H9 (cell line): ENCODE results near the gene PPP5C. TPM values are rescaled to one million over a fixed set of nuclear protein-coding genes. Genes with fewer than 3 reads are reported as not detected.

ENCODE experiments used
- DNase-seq: peaks from one replicate; pipeline ENCODE4 v3.0.0-alpha.2; 2017
- H2AFZ ChIP-seq: one replicate; pipeline ENCODE4 v1.6.1; 2013; ENCODE audit warnings: mild to moderate bottlenecking, low read length, control low read depth, moderate library complexity
- H2AK5ac ChIP-seq: 2 replicates; pipeline ENCODE4 v1.6.1; 2013; ENCODE audit warnings: low read length, control low read depth, mixed read lengths; ENCODE audit not compliant: insufficient read length
- H2BK120ac ChIP-seq: one replicate; pipeline ENCODE4 v1.6.1; 2013; ENCODE audit warnings: low read depth, mild to moderate bottlenecking, low read length, control low read depth, inconsistent platforms; ENCODE audit not compliant: poor library complexity, severe bottlenecking
- H2BK12ac ChIP-seq: 2 replicates; pipeline ENCODE4 v1.6.1; 2013; ENCODE audit warnings: low read length, control low read depth, mixed read lengths, low read depth; ENCODE audit not compliant: insufficient read length
- H2BK15ac ChIP-seq: 2 replicates; pipeline ENCODE4 v1.6.1; 2013; ENCODE audit warnings: low read depth, low read length, control low read depth
- H2BK20ac ChIP-seq: one replicate; pipeline ENCODE4 v1.6.1; 2013; ENCODE audit warnings: low read depth, mild to moderate bottlenecking, low read length, control low read depth, inconsistent platforms; ENCODE audit not compliant: poor library complexity, severe bottlenecking
- H2BK5ac ChIP-seq: 2 replicates; pipeline ENCODE4 v1.6.1; 2013; ENCODE audit warnings: low read length, control low read depth, mixed read lengths; ENCODE audit not compliant: insufficient read length
- H3K14ac ChIP-seq: 2 replicates; pipeline ENCODE4 v1.6.1; 2013; ENCODE audit warnings: low read length, control low read depth; ENCODE audit not compliant: insufficient read depth
- H3K18ac ChIP-seq: 2 replicates; pipeline ENCODE4 v1.6.1; 2013; ENCODE audit warnings: low read depth, mild to moderate bottlenecking, mixed read lengths, low read length, control low read depth; ENCODE audit not compliant: insufficient read length
- H3K23ac ChIP-seq: 2 replicates; pipeline ENCODE4 v1.6.1; 2013; ENCODE audit warnings: low read length, control low read depth, mixed read lengths, low read depth; ENCODE audit not compliant: insufficient read length
- H3K23me2 ChIP-seq: 2 replicates; pipeline ENCODE4 v1.6.1; 2013; ENCODE audit warnings: low read depth, mild to moderate bottlenecking, mixed read lengths, low read length, control low read depth; ENCODE audit not compliant: insufficient read length, poor library complexity, severe bottlenecking
- H3K27ac ChIP-seq: 2 replicates; pipeline ENCODE4 v1.5.1; 2013; ENCODE audit warnings: low read length, control low read depth, mixed read lengths, low read depth; ENCODE audit not compliant: insufficient read length
- H3K27me3 ChIP-seq: 2 replicates; pipeline ENCODE4 v1.6.1; 2013; ENCODE audit warnings: low read length, control low read depth, inconsistent platforms; ENCODE audit not compliant: insufficient read depth
- H3K4ac ChIP-seq: 2 replicates; pipeline ENCODE4 v1.6.1; 2013; ENCODE audit warnings: low read depth, mild to moderate bottlenecking, control low read depth, inconsistent platforms, low read length, moderate library complexity
- H3K4me1 ChIP-seq: 2 replicates; pipeline ENCODE4 v1.6.1; 2013; ENCODE audit warnings: low read length, control low read depth, inconsistent platforms; ENCODE audit not compliant: insufficient read depth
- H3K4me2 ChIP-seq: 2 replicates; pipeline ENCODE4 v1.6.1; 2013; ENCODE audit warnings: low read length, control low read depth, mixed read lengths; ENCODE audit not compliant: insufficient read length, insufficient read depth
- H3K56ac ChIP-seq: 2 replicates; pipeline ENCODE4 v1.6.1; 2013; ENCODE audit warnings: low read depth, mild to moderate bottlenecking, mixed read lengths, low read length, control low read depth; ENCODE audit not compliant: insufficient read length
- H3K79me1 ChIP-seq: 2 replicates; pipeline ENCODE4 v1.6.1; 2013; ENCODE audit warnings: low read depth, mild to moderate bottlenecking, moderate library complexity, low read length, control low read depth, inconsistent platforms; ENCODE audit not compliant: insufficient read depth, poor library complexity, severe bottlenecking
- H3K79me2 ChIP-seq: 2 replicates; pipeline ENCODE4 v1.6.1; 2013; ENCODE audit warnings: low read length, control low read depth, inconsistent platforms; ENCODE audit not compliant: insufficient read depth
- H3K9ac ChIP-seq: 2 replicates; pipeline ENCODE4 v1.6.1; 2013; ENCODE audit warnings: low read length, control low read depth, mixed read lengths; ENCODE audit not compliant: insufficient read length; ENCODE audit errors: extremely low read depth
- H3K9me3 ChIP-seq: one replicate; pipeline ENCODE4 v1.6.1; 2013; ENCODE audit warnings: low read depth, low read length, inconsistent platforms; ENCODE audit not compliant: control insufficient read depth
- H3T11ph ChIP-seq: one replicate; pipeline ENCODE4 v1.6.1; 2013; ENCODE audit warnings: mild to moderate bottlenecking, low read length, control low read depth, inconsistent platforms
- H4K20me1 ChIP-seq: one replicate; pipeline ENCODE4 v1.6.1; 2013; ENCODE audit not compliant: control insufficient read depth, insufficient read length, insufficient read depth
- H4K5ac ChIP-seq: 2 replicates; pipeline ENCODE4 v1.6.1; 2013; ENCODE audit warnings: low read depth, mild to moderate bottlenecking, mixed read lengths, low read length, control low read depth; ENCODE audit not compliant: insufficient read length
- H4K8ac ChIP-seq: replicated peaks from 2 replicates; pipeline ENCODE4 v1.6.1; 2013; ENCODE audit warnings: low read length, control low read depth, mixed read lengths, low read depth; ENCODE audit not compliant: insufficient read length
- H4K91ac ChIP-seq: 2 replicates; pipeline ENCODE4 v1.6.1; 2013; ENCODE audit warnings: low read depth, mild to moderate bottlenecking, moderate library complexity, mixed read lengths, low read length, control low read depth; ENCODE audit not compliant: insufficient read length
- H3K27ac Mint-ChIP-seq, 3 experiments: 2 replicates in 2 of 3; 3 replicates in 1 of 3; pipeline ENCODE4 v1.8.0; 2020 to 2021; ENCODE audit warnings: mixed read lengths in 3 of 3, mild to moderate bottlenecking in 1 of 3, moderate library complexity in 1 of 3
- H3K27me3 Mint-ChIP-seq: 2 replicates; pipeline ENCODE4 v1.8.0; 2021; ENCODE audit warnings: low read depth, mild to moderate bottlenecking, moderate library complexity, mixed read lengths
- H3K36me3 Mint-ChIP-seq, 3 experiments: 2 replicates in 2 of 3; 3 replicates in 1 of 3; pipeline ENCODE4 v1.8.0; 2020 to 2021; ENCODE audit warnings: low read depth in 3 of 3, mixed read lengths in 3 of 3; ENCODE audit not compliant: insufficient read depth in 1 of 3
- H3K4me1 Mint-ChIP-seq, 2 experiments: 2 replicates each; pipeline ENCODE4 v1.8.0; 2020; ENCODE audit warnings: mixed read lengths in 2 of 2
- H3K4me3 Mint-ChIP-seq, 2 experiments: 2 replicates in 1 of 2; 3 replicates in 1 of 2; pipeline ENCODE4 v1.8.0; 2020 to 2021; ENCODE audit warnings: mild to moderate bottlenecking in 2 of 2, mixed read lengths in 2 of 2, moderate library complexity in 1 of 2
- H3K9me3 Mint-ChIP-seq, 2 experiments: 2 replicates in 1 of 2; 3 replicates in 1 of 2; pipeline ENCODE4 v1.8.0; 2020; ENCODE audit warnings: mild to moderate bottlenecking in 2 of 2, mixed read lengths in 2 of 2, moderate library complexity in 1 of 2
- CTCF ChIP-seq: fragments of 200-600 bp; sonication (generic); conservative IDR thresholded peaks from 3 replicates; pipeline ENCODE4 v1.8.0; 2021; ENCODE audit warnings: antibody characterized with exemption, mild to moderate bottlenecking
- WGBS: extraction: QIAGEN DNeasy Blood & Tissue Kit; methylation state at CpG from one replicate; pipeline ENCODE4 v1.1.7; 2013; ENCODE audit warnings: missing lambda C conversion rate, low lambda C conversion rate, mixed read lengths; ENCODE audit not compliant: insufficient read length; ENCODE audit errors: extremely low coverage; 5-methylcytosine and 5-hydroxymethylcytosine counted together
- total RNA-seq: library from RNA; stranded (reverse); gene quantifications from 2 replicates; pipeline ENCODE4 v1.2.1, GENCODE V29; 2021

PPP5C gene
- total RNA-seq, 1 experiment from 2014 or later, result 108 TPM

- Histone ChIP-seq H4K8ac (no peak overlapping the region), H2BK15ac (no peak overlapping the region), H4K20me1 (no peaks in the 10 kb centered on the region), H2AK5ac (no peak overlapping the region), H3K79me1 (no peaks in the 10 kb centered on the region), H2BK120ac (no peak overlapping the region), H3K9ac (no peak overlapping the region), H3K56ac (no peak overlapping the region), H3K23ac (no peak overlapping the region), H3K9me3 (peaks cover 35% of the 10 kb centered on the region), H3K27me3 (no peaks in the 10 kb centered on the region), H3K79me2 (no peaks in the 10 kb centered on the region), H3K27ac (no peak overlapping the region), H2BK20ac (no peak overlapping the region), H3K23me2 (no peaks in the 10 kb centered on the region), H2BK5ac (no peak overlapping the region), H3K4me2 (no peak overlapping the region), H2AFZ (no peak overlapping the region), H2BK12ac (no peak overlapping the region), H3T11ph (no peak overlapping the region), H3K18ac (no peak overlapping the region), H4K91ac (no peak overlapping the region), H3K4me1 (no peaks in the 10 kb centered on the region), H3K14ac (no peak overlapping the region), H3K4ac (no peak overlapping the region), H4K5ac (no peak overlapping the region)
- Mint-ChIP-seq H3K36me3 (peaks cover 62 to 73% (median 72%) of the 10 kb centered on the region in 3 experiments), H3K27me3 (no peaks in the 10 kb centered on the region), H3K9me3 (peaks cover 35 to 37% of the 10 kb centered on the region in 2 experiments), H3K4me1 (no peaks in the 10 kb centered on the region), H3K4me3 (no peak overlapping the region), H3K27ac (no peak overlapping the region)
- TF ChIP-seq CTCF, result no peak
- no peak for DNase-seq
- no CpG with 5 or more reads among the region's 2 CpGs for WGBS
Measured at GRCh38 chr19:46328079-46328478, 18.8 kb upstream of the PPP5C start.
